T-helper 1 cell treated with Interleukin-12 subunit alpha and Interleukin-12 subunit beta and Interleukin-4 antibody, amounts not matched to agents 30 ng/mL and 1 ng/mL, for 36 hours (primary cell): ENCODE measurements around the gene ADAM19. TPM values are rescaled to one million over a fixed set of nuclear protein-coding genes. Genes with fewer than 3 reads are reported as not detected.

Experiments
- intact Hi-C: fragments of 100-400 bp; cut with micrococcal nuclease; formaldehyde crosslinking; loops from one replicate; pipeline ENCODE4 v1.15.1; 2024
- total RNA-seq: library from RNA; stranded (reverse); gene quantifications from 2 replicates; pipeline ENCODE4 v1.2.3, GENCODE V29; 2022

The ADAM19 gene
- total RNA-seq, 1 donor from 2014 or later, result 667 TPM

DNA sequence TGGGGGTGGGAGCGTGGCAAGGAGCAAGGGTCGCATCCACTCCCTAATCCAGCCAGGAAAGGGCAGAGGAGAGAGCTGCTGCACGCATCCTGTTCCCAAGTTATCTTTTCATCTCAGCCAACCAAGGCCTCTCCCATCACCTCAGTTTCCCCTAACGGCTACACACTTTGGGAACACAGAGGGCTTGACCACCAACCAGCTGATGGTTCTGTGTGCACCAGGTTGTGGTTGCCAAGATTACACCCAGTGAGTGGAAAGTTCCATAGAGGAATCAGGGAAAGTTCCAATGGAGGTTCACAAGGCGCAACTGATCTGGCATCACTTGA is 53.9 kb downstream of the ADAM19 start:
- intact Hi-C loops, result no loop called here

- intact Hi-C loops, result no loop called here
Measured at GRCh38 chr5:157520911-157521703, 54.5 kb downstream of the ADAM19 start.

DNA sequence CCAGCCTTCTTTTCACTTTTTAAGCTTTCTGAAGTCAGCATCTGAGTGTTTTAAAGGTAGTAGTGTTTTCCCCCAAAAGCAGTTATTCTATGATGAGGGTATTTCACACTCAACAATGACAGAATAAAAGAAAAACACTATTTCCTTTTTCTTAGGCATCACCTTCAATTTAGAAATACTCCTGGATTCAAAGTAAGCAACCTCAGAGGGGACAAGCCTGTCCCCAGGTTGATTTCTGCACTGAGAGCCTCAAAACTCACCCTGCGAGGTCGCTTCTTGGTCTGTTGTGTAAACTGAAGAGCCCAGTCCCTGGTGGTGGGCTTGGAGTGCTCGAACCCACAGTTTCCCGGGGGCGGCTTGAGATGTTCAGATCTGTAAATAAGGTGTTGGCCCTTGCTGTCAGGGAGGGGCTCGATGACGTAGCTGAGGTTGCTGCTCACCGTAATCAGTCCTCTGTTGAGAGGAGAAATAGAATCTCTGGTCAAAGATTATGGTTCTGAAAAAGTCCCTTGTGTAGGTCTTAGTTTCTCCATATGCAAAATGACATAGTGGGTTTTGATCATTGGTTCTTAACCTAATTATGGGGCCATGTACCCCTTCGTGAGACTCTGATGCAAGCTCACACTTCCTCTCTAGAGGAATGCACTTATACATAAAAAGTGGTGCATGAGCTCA is 55.9 kb downstream of the ADAM19 start:
- intact Hi-C loops, result no loop called here

- intact Hi-C loops, result no loop called here
Measured at GRCh38 chr5:157518963-157519362, 56.6 kb downstream of the ADAM19 start.

DNA sequence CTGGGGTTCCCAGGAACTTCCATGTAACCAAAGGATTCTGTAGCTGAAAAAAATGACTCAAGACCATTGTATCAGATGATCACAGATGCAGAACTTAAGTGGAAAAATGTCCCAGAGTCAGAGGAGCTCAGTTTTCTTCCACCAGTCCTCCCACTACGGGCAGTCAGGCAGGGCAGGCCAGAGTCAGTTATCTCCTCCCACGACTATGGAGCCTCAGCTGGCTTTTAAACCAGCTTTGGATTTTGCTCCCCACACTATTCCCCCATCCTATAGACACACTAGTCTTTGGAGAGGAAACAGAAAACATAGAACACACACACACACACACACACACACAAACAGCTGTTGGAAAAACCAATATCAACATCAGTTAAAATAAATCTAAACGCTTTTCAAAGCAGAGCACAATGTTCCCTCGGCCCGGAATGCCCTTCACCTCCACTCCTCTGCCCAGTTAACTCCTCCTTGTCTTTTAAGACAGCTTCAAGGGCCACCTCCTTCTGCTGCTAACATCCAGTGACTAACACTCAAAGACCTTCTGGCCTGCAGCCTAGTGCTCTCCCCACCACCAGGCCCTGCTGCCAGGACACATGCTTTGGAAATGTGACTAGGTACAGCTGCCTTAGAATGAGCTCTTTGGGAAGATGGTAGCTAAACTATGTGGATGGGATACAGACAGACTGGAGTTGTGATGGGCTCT is 58.8 kb downstream of the ADAM19 start:
- intact Hi-C loops, result no loop called here

DNA sequence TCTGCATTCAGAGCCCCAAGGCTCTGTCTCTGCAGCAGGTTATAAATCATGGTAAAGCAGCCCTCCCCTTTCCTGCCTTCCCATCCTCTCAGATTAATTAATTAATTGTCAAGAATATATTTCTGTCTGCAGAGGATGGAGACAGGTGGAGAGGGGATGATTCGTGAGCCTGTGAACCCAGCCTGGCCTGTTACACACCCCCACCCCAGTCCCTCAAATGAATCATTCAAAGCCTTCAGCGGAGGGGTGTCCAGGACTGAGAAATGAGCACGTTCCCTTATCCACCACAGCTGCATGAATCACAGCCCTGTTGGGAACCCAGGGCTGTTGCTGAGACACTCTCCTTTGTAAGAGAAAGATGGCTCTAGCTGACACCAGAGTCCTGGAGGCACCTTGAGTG is 59.6 kb downstream of the ADAM19 start:
- intact Hi-C loops, result no loop called here

DNA sequence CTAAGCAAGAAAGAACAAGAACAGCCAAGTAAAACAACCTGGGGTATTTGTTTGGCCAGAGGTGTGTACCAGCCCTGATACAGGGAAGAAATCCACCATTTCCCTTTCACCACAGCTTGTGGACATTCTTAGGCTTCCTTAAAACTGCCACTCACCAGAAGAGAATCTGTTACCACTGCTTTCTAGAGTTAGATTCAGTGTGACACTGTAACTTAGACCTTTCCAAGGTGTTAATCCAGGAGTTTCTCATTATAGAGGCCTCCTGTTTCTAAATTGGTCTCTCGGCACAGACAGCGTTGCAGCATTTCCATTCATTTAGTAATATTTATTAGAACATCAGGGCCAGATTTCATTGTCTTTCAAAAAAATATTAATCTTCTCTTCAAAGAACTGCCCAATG is 60.6 kb downstream of the ADAM19 start:
- intact Hi-C loops, result no loop called here

DNA sequence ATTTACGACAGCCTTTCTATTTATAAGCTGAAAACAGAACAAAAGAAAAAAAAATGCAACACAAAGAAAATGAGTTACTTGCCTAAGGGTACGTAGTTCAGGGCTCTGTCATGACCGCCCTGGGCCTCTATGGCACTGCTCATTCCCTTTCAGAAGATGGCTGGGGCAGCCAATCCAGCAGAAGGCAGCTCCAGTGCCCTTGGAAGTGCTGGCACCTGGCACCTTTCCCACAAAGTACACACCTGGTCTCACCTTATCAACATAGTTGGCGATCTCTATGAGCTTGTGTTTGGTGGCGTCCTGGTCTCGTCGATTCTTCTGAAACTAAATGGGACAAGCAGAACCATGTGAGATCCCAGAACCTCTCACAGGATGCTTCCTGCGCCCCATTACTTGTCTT is 62.4 kb downstream of the ADAM19 start:
- intact Hi-C loops, result no loop called here

GRCh38 chr5:157511651-157512644 is 63.6 kb downstream of the ADAM19 start:
- intact Hi-C loops, result no loop called here

GRCh38 chr5:157510682-157511081 is 64.9 kb downstream of the ADAM19 start:
- intact Hi-C loops, result no loop called here

DNA sequence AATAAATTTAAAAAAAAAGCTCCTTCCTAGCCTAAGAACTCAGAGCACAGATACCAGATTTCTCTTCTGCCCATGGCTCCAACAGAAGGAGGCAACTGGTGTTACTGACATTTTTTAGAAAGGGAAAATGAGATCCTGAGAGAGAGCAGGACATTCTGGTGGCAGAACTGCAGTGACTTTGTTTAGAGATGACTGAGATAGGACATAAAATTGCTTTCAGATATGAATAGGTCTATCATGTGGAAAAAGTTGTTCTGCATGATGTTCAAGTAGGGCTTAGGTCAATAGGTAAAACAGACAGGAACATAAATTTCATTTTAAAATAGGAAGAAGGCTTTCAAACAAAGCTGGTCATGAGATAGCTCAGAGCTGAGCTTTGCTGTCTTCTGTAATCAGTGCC is 66.0 kb downstream of the ADAM19 start:
- intact Hi-C loops, result no loop called here

- intact Hi-C loops, result no loop called here
Measured at GRCh38 chr5:157509093-157509492, 66.5 kb downstream of the ADAM19 start.

DNA sequence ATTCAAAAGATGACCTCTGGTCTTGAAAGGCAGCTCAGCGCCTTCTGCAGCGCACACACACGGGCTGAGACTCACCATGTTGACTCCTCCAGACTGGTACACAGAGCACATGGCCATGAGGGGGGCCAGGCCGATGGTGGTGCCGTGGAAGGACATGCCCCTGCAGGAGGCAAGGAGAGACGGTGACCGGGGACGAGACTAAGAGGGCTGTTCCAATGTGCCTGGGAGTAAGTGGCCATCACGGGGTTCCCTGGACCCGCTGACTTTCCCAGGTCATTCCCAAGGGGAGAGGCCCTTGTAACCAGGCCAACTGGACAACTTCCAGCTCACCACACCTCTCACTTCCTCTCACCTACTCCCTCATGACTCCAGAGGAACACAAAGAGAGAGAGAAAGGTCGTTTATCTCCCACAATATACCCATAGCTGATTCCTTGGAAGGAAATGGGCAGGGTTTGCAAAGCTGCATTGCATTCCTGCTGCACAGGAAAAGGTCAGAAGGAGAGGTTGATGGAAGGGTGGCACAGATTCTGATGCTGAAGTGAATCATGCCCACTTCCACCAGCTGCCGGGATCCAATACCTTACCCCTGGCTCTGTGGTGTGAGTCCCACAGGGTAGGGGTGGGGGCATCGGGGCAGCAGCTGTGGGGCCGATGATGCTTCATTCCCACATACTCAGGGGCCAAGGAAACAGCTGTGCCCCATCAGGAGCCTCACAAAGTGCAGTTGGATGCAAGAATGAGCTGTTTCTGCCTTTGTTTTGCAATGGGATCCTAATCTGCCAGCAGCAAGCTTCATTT is 68.4 kb downstream of the ADAM19 start:
- intact Hi-C loops, result no loop called here

DNA sequence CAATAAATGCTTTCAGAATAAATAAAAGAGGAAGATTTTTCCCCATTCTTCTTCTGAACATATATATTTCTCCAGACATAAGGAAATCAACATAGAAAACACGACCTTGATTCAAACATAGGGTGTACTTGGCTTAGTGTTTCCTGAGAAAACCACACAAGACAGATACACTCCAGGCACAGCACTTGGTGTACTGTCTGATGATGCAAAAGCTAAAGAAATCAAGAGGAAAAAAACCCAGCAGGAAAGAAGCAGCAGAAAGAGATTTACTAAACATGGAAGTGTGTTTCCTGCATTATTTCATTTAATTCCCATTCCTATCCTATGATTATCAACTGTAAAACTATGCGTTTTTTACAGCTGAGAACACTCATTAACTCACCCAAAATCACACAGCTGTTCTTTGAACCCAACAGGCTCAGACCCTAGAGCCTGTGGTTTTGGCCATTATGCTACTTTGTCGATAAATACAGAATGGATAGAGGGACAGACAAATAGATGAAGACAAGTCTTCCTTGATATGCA is 69.4 kb downstream of the ADAM19 start:
- intact Hi-C loops, result no loop called here

GRCh38 chr5:157505496-157505895 is 70.1 kb downstream of the ADAM19 start:
- intact Hi-C loops, result no loop called here

- intact Hi-C loops, result no loop called here
Measured at GRCh38 chr5:157504053-157504452, 71.5 kb downstream of the ADAM19 start.

DNA sequence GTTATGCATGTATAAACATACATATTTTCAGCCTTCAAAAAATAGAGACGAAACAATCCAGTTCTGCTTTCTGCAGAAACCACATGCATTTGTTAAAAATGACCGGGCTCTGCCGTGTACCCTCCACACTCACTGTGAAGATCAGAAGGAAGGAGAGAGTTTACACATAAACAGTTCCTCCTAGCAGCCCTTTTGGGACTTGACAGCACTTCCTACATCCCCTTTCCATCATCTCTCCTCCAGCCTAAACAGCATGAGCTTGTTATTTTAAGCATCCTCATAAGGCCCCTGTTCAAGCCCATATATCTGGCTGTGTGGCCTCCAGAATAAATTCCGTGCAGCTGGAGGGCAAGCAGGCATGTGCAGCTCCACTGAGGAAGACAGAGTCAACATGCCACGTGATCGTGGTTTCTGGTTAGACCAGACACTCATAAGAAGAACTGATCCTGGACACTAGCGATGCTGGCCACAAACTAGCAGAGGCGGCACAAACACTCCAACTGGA is 73.4 kb downstream of the ADAM19 start:
- intact Hi-C loops, result no loop called here

DNA sequence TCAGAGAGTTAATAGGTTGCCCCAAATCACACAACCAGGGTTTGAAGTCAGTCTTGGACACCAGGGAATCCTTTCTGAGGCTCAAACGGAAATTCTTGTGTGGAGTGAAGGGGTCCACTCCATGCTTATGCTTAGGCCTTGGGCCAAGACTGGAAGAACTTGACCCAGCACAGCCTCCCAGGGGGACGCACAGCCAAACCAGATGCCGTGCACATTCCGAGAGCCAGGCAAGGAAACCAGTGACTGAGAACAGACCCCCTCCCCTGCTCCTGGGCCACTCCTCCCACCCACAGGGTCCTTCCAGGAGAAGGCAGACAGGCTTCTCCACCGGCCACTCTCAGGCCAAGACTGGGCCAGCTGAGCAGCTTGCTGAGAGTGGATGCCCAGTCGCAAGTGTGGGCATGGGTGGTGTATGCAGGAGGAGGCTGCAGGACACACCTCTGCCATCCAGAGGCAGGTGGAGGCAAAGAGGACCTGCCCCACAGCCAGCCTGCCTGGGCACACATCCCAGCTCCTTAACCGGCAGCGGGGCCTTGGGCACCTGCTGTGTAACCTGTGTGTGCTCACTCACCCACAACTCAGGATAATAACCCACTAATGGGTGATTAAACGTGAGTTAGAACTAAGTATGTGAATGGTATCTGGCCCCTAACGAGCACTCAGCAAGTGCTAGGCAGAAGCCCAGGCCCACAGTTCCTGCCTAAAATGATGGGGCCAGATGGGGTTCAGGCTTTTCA is 77.5 kb downstream of the ADAM19 start:
- intact Hi-C loops, result no loop called here

DNA sequence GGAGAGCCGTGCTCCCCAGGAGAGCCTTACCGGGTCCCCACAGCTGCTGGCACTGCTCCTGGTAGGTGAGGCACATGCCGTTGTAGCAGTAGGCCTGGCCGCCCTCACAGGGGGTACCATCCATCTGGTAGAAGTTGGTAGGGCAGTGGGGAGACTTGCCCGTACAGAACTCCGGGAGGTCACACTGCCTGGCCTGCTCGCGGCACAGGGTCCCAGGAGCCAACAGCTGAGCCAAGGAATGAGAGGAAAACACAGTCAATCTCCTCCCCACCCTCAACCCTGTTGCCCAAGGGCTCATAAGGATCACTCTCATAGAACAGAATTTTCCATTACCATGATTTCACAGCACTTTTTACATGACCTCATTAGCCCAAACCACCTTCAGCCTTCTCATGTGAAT is 78.7 kb downstream of the ADAM19 start:
- intact Hi-C loops, result no loop called here
